Activated B cell treated with CpG ODN at 0.5 μM for 24 hours (primary cell): ENCODE data around the gene CCDC33. TPM values are rescaled to one million over a fixed set of nuclear protein-coding genes. Genes with fewer than 3 reads are reported as not detected.

ENCODE experiments used
- ATAC-seq: fragments of 200-7000 bp; cut with Tn5 transposase; one replicate; pipeline ENCODE4 v1.10.0; 2021; ENCODE audit warnings: low read depth, mild to moderate bottlenecking, moderate library complexity
- CTCF ChIA-PET: fragments of 350-600 bp; sonication (Branson Sonifier 250); formaldehyde crosslinking; loops from one replicate; lab custom pipeline; 2021; ENCODE audit warnings: antibody characterized with exemption; lab: Charles Lee
- POLR2A ChIA-PET: fragments of 350-600 bp; sonication (Branson Sonifier 250); formaldehyde crosslinking; loops from one replicate; lab custom pipeline; 2021; ENCODE audit warnings: antibody characterized with exemption; lab: Charles Lee
- DNase-seq: peaks from one replicate; pipeline ENCODE4 v3.0.0; 2022
- H3K27ac Mint-ChIP-seq: one replicate; pipeline ENCODE4 v1.8.0; 2020; ENCODE audit warnings: mixed read lengths
- H3K27me3 Mint-ChIP-seq: one replicate; pipeline ENCODE4 v1.8.0; 2021; ENCODE audit warnings: mixed read lengths
- H3K36me3 Mint-ChIP-seq: one replicate; pipeline ENCODE4 v1.8.0; 2021; ENCODE audit warnings: low read depth, mixed read lengths
- H3K4me1 Mint-ChIP-seq: one replicate; pipeline ENCODE4 v1.8.0; 2021; ENCODE audit warnings: mixed read lengths
- H3K4me3 Mint-ChIP-seq: one replicate; pipeline ENCODE4 v1.8.0; 2020; ENCODE audit warnings: mild to moderate bottlenecking, mixed read lengths
- H3K9me3 Mint-ChIP-seq: one replicate; pipeline ENCODE4 v1.8.0; 2020; ENCODE audit warnings: mixed read lengths
- CTCF ChIP-seq: fragments of 200-600 bp; IDR thresholded peaks from one replicate; pipeline ENCODE4 v1.8.0; 2022; ENCODE audit warnings: antibody characterized with exemption, mild to moderate bottlenecking
- intact Hi-C: fragments of 100-400 bp; cut with micrococcal nuclease; formaldehyde crosslinking; loops from one replicate; pipeline ENCODE4 v1.15.1; 2024
- total RNA-seq: library from RNA; stranded (reverse); gene quantifications from 2 replicates; pipeline ENCODE4 v1.2.3, GENCODE V29; 2022

The CCDC33 gene
- total RNA-seq, 1 donor from 2014 or later, result not detected

GRCh38 chr15:74314795-74315438 is 78.8 kb downstream of the CCDC33 start:
- Mint-ChIP-seq H3K27me3 (no peaks in the 10 kb centered on the region), H3K27ac (no peak overlapping the region), H3K9me3 (no peaks in the 10 kb centered on the region), H3K36me3 (no peaks in the 10 kb centered on the region), H3K4me3 (no peak overlapping the region), H3K4me1 (peaks cover 19% of the 10 kb centered on the region)
- DNase-seq, result no peak
- no peak for TF ChIP-seq CTCF
- intact Hi-C loops, result no loop called here
- POLR2A ChIA-PET, result no interaction called here
- ATAC-seq, result no peak
- CTCF ChIA-PET, result no interaction called here

DNA sequence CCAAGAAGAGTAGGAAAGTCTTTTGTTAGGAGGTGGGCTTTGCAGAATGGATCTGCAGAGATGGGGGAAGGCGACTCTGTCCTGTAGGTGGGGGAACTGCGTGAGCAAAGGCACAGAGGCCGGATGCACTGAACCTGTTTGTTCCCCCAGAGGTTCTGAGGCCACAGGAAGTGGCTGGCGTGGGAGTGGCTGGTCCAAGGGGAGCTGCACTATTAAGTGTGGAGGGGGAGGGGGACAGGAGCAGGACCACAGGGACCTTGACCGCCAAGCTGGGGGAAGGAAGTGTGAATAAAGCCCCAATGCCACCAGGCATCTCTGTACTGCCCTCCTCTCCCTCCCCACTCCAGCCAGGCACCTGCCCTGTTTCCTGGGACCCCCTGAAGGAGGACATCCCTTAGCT is 79.5 kb downstream of the CCDC33 start:
- H3K4me1 Mint-ChIP-seq, result peaks cover 20% of the 10 kb centered on the region
- POLR2A ChIA-PET, result interaction anchor here (0.7 kb wide), 1 partner anchor 819 kb away, joined by 8 read pairs; no protein-coding TSS in a partner anchor

GRCh38 chr15:74316141-74316540 is 80.0 kb downstream of the CCDC33 start:
- DNase-seq (no peak), ATAC-seq (no peak)
- no peak for TF ChIP-seq CTCF
- ChIA-PET POLR2A (interaction anchor here (0.7 kb wide), 1 partner anchor 819 kb away, joined by 8 read pairs; no protein-coding TSS in a partner anchor), CTCF (no interaction called here)
- Mint-ChIP-seq H3K36me3 (no peaks in the 10 kb centered on the region), H3K27me3 (no peaks in the 10 kb centered on the region), H3K4me1 (peaks cover 20% of the 10 kb centered on the region), H3K27ac (no peak overlapping the region), H3K9me3 (no peaks in the 10 kb centered on the region), H3K4me3 (no peak overlapping the region)
- intact Hi-C loops, result no loop called here

More for the DNA sequence above, 79.5 kb downstream of the CCDC33 start:
- DNase-seq (no peak), ATAC-seq (no peak)
- intact Hi-C loops, result no loop called here
- no peaks in the 10 kb centered on the region for H3K9me3 Mint-ChIP-seq
- no peaks in the 10 kb centered on the region for H3K27me3 Mint-ChIP-seq
- H3K36me3 Mint-ChIP-seq, result no peaks in the 10 kb centered on the region
- H3K27ac Mint-ChIP-seq, result no peak overlapping the region
- no peak overlapping the region for H3K4me3 Mint-ChIP-seq
- CTCF ChIA-PET, result no interaction called here
- TF ChIP-seq CTCF, result no peak

DNA sequence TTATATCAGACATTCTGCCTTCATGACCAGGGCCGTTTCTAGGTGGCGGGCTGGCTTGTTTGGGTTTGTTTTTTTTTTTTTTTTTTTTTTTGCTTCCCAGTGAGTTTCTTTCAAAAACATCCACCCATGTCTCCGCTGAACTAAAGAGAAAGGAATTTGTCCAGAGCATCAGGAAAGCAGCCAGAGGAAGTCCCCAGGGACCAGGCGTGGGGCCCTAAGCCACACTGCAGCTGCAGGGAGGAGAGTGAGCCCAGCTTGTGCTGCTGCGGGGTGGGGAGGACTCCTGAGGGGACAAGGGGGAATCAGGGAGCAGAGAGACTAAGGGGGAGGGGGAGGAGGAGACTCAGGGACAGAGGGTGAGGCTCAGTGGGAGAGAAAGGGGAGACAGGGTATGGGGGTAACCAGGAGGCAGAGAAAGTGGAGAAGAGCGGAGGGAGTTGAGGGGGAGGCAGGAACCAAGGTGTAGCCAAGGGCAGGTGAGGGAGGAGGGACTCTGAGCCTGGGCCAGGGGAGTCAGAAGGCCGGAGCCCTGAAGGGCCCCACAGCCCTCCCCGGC is 81.8 kb downstream of the CCDC33 start:
- no peak for TF ChIP-seq CTCF
- H3K4me3 Mint-ChIP-seq, result no peak overlapping the region
- ATAC-seq, result no peak
- ChIA-PET POLR2A (no interaction called here), CTCF (no interaction called here)
- H3K36me3 Mint-ChIP-seq, result no peaks in the 10 kb centered on the region
- no peak overlapping the region for H3K27ac Mint-ChIP-seq
- intact Hi-C loops, result no loop called here
- peaks cover 20% of the 10 kb centered on the region for H3K4me1 Mint-ChIP-seq
- no peak for DNase-seq
- H3K27me3 Mint-ChIP-seq, result no peaks in the 10 kb centered on the region
- H3K9me3 Mint-ChIP-seq, result no peaks in the 10 kb centered on the region

- no peak for TF ChIP-seq CTCF
- ATAC-seq, result no peak
- no peak for DNase-seq
- ChIA-PET POLR2A (interaction anchor here (0.6 kb wide), 1 partner anchor 194 kb away, joined by 7 read pairs; no protein-coding TSS in a partner anchor), CTCF (no interaction called here)
- peaks cover 20% of the 10 kb centered on the region for H3K4me1 Mint-ChIP-seq
- no peaks in the 10 kb centered on the region for H3K9me3 Mint-ChIP-seq
- no peaks in the 10 kb centered on the region for H3K36me3 Mint-ChIP-seq
- no peak overlapping the region for H3K4me3 Mint-ChIP-seq
- intact Hi-C loops, result no loop called here
- no peaks in the 10 kb centered on the region for H3K27me3 Mint-ChIP-seq
- no peak overlapping the region for H3K27ac Mint-ChIP-seq
Measured at GRCh38 chr15:74318376-74319137, 82.4 kb downstream of the CCDC33 start.
